Spinal cord (tissue), 10 donors: Measurements from ENCODE around the gene RAB11FIP5. TPM values are rescaled to one million over a fixed set of nuclear protein-coding genes. Genes with fewer than 3 reads are reported as not detected.
A peak's percentile ranks its signal among the peaks of the same experiment; 100 is the strongest.
"Not testable (repeated sequence)": the region's sequence is repeated elsewhere in the genome, so short reads cannot be mapped to it uniquely, and the experiment has no call there.

Experiments used
- DNase-seq, 6 donors: peaks; one replicate each; pipeline versions ENCODE4 v3.0.0 to v3.0.0-alpha.2; 2013 to 2015; ENCODE audit warnings: low spot score in 6 of 6, low read depth in 4 of 6
- H3K27ac ChIP-seq: one replicate; pipeline ENCODE4 v1.5.1; 2013; ENCODE audit warnings: low read depth, low read length, control low read depth
- H3K27me3 ChIP-seq: one replicate; pipeline ENCODE4 v1.6.1; 2013; ENCODE audit warnings: low read length; ENCODE audit not compliant: control insufficient read depth, insufficient read depth
- H3K36me3 ChIP-seq: one replicate; pipeline ENCODE4 v1.6.1; 2013; ENCODE audit warnings: low read length; ENCODE audit not compliant: control insufficient read depth, insufficient read depth
- H3K4me1 ChIP-seq: one replicate; pipeline ENCODE4 v1.6.1; 2013; ENCODE audit warnings: low read length; ENCODE audit not compliant: control insufficient read depth, insufficient read depth
- H3K4me3 ChIP-seq: one replicate; pipeline ENCODE4 v1.5.1; 2013; ENCODE audit warnings: low read depth, low read length, control low read depth
- H3K9me3 ChIP-seq: one replicate; pipeline ENCODE4 v1.6.1; 2013; ENCODE audit warnings: low read length; ENCODE audit not compliant: control insufficient read depth, insufficient read depth
- WGBS: methylation state at CpG from one replicate; pipeline ENCODE4 v1.1.5; 2013; ENCODE audit warnings: missing lambda C conversion rate; ENCODE audit not compliant: insufficient coverage; 5-methylcytosine and 5-hydroxymethylcytosine counted together
- polyA plus RNA-seq, 2 donors: library from polyadenylated mRNA; unstranded; fragments of 120-200 nt; gene quantifications; one replicate each; pipeline ENCODE4 v1.2.1, GENCODE V29; 2013; ENCODE audit not compliant: insufficient read length in 2 of 2
- total RNA-seq, 2 donors: library from RNA; depleted of rRNA in 1 of 2; stranded (reverse); fragments of 120-200 nt in 1 of 2; fragments of >200 nt in 1 of 2; gene quantifications; one replicate each; pipeline versions ENCODE4 v1.2.3 to v1.2.4, GENCODE V29; 2013 to 2014
- donor health status: healthy.

The RAB11FIP5 gene
- total and polyA plus RNA-seq, 4 donors, result 15.8 to 23.6 (median 18.8) TPM

DNA sequence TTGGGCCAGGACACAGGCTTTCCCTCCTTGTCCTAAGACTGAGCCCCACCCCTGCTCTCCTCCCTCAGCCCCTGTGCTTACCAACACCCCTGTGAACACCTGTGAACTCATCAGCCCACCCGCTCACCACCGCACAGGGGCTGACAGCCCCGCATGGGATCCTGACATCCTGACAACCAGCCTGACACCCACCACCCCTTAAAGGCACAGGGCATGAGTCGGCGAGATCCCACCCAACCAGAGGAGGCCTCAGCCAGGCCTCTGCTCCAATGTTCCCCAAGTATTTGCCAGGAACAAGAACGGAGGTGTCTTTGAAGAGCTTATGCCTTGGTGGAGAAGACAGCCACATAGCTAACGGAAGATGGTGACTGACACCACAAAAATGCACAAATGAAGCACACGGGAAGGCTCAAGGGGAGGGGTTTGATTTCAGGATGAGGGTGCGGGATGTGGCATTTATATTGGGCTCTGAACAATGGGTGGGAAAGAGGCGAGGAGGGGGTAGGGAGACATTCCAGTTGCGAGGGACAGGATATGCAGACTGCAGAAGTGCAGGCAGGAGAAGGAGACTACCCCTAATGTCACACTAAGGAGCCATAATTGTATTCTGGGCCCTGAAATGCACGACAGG lies 11.0 kb downstream of the RAB11FIP5 start:
- peaks cover 4% of the 10 kb centered on the region for H3K36me3 ChIP-seq
- H3K9me3 ChIP-seq, result no peaks in the 10 kb centered on the region
- H3K4me1 ChIP-seq, result peaks cover 5% of the 10 kb centered on the region
- 88% methylated on average over 10 of the region's 12 CpGs for WGBS
- DNase-seq, result no peak
- H3K27me3 ChIP-seq, result no peaks in the 10 kb centered on the region
- H3K27ac ChIP-seq, result no peak overlapping the region
- no peak overlapping the region for H3K4me3 ChIP-seq

DNA sequence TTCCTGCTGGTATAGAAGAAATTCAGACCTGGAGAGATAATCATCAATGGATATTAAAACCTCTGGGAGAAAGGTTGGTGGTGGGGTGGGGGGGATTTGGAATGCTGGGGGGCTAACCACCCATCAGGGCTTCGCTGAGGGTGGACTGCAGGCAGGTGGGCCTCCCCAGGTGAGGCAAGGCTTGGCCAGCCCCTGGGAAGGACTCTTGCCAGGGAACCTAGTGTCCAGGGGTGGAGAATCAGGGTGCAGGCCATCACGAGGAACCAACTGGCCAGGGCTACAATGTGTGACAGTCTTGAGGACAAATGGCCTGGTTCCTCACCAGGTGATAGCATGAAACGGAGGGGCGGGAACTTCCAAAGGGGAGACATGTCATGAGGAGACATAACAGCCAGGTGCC lies 11.8 kb downstream of the RAB11FIP5 start:
- WGBS, result 85% methylated on average over 4 of the region's 4 CpGs

DNA sequence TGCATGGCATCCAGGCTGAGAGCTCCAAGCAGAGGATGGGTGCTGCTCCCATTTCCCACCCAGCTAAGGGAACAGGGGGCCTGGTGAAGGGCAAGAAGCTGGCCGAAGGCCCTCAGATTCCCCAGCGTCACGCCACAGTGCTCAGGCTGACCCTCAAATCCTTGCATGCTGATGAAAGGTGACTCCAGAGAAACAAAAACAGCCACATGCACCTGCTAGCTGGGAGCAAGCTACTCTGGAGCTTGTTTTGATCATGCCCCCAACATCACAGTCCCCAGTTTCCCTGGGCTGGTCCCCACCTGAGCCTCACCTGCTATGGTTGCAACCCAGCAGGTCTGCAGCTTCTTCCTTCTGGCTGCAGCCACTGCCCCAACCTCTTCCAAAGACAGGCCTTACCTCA lies 13.3 kb downstream of the RAB11FIP5 start:
- WGBS, result 91% methylated on average over 3 of the region's 3 CpGs
- Histone ChIP-seq H3K4me3 (no peak overlapping the region), H3K9me3 (no peaks in the 10 kb centered on the region), H3K4me1 (peaks cover 5% of the 10 kb centered on the region), H3K36me3 (peaks cover 2% of the 10 kb centered on the region), H3K27me3 (no peaks in the 10 kb centered on the region), H3K27ac (no peak overlapping the region)
- DNase-seq, result no peak

More for the DNA sequence above, 11.8 kb downstream of the RAB11FIP5 start:
- no peak for DNase-seq
- Histone ChIP-seq H3K27ac (no peak overlapping the region), H3K36me3 (peaks cover 2% of the 10 kb centered on the region), H3K27me3 (no peaks in the 10 kb centered on the region), H3K4me3 (no peak overlapping the region), H3K9me3 (no peaks in the 10 kb centered on the region), H3K4me1 (peaks cover 5% of the 10 kb centered on the region)

DNA sequence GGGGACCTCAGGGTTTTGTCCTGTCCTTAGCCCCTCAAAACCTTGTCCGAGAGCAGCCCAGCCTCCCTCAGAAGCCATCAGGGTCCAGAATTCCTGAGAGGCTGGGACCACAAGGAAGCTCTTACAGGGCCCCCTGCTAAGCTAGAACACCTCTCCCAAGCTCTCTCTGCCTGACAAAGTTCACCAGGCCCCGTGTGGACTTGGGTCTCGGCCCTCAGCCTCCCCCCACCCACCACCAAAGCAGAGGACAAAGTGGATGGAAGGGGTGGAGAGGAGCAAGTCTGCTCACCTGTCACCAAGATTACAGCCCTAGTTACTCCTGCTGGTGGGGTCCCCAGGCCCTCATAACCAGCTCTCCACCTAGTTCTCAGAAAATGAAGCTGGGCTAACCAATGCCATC lies 16.8 kb downstream of the RAB11FIP5 start:
- Histone ChIP-seq H3K9me3 (no peaks in the 10 kb centered on the region), H3K27ac (no peak overlapping the region), H3K27me3 (no peaks in the 10 kb centered on the region)

DNA sequence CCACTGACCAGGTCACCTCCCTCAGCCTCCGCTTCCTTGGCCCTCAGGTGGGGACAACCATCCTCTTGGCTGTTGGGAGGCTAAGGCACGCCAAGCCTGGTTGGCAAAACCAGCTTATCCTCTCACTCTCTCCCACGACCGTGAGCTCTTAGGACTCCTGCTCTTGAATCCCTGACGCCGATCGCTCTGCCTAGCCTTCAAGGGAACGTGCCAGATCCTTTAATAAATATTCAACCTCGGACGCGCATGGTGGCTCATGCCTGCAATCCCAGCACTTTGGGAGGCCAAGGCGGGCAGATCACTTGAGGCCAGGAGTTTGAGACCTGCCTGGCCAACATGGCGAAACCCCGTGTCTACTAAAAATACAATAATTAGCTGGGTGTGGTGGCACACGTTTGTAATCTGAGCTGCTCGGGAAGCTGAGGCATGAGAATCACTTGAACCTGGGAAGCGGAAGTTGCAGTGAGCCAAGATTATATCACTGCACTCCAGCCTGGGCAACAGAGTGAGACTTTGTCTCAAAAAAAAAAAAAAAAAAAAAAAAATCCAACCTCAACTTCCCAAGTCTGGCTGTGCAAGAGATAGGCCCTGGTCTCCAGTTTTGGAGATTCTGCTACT lies 19.0 kb downstream of the RAB11FIP5 start:
- H3K4me1 ChIP-seq, result peaks cover 23% of the 10 kb centered on the region
- 91% methylated on average over 12 of the region's 17 CpGs for WGBS
- not testable (repeated sequence) for H3K27ac ChIP-seq

More for the DNA sequence above, 16.8 kb downstream of the RAB11FIP5 start:
- Histone ChIP-seq H3K4me3 (no peak overlapping the region), H3K4me1 (peaks cover 20% of the 10 kb centered on the region), H3K36me3 (peaks cover under 1% of the 10 kb centered on the region)
- DNase-seq, result no peak
- 100% methylated on average over 1 of the region's 3 CpGs for WGBS

DNA sequence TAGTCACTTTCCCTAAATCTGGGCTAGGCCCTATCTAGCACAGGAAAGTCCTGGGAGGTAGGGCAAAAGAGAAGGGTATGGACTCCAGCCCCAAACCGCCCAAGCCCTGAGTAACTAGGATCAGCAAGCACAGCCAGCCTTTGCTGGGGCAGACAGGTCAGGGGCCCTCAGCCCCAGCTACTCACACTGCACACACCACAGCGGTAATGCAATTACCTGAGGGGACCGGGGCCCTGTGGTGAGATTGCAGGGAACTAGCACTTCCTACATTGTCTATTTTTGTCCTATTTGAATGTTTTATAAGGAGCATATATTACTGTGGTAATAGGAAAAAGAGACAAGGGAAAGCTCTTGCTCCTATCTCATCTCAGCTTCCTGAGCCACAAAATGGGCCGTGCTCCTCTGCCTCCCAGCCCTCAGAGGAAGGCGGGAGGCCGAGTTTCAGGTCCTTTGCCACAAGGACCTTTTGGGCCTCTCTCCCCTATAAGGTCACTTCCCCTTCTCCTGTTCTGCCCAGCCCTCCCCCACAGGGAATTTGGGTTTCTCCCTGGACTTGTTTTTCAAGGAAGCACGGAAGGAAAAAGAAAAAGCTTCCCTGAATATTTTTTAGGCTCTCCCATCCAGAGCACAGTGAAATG lies 20.5 kb downstream of the RAB11FIP5 start:
- H3K27ac ChIP-seq, result no peak overlapping the region
- no peaks in the 10 kb centered on the region for H3K27me3 ChIP-seq
- peaks cover 23% of the 10 kb centered on the region for H3K4me1 ChIP-seq
- H3K36me3 ChIP-seq, result peaks cover 21% of the 10 kb centered on the region
- H3K9me3 ChIP-seq, result no peaks in the 10 kb centered on the region
- WGBS, result 64% methylated on average over 4 of the region's 7 CpGs
- DNase-seq, result no peak
- H3K4me3 ChIP-seq, result no peak overlapping the region

More for the DNA sequence above, 19.0 kb downstream of the RAB11FIP5 start:
- not testable (repeated sequence) for H3K36me3 ChIP-seq, H3K4me3 ChIP-seq, DNase-seq, H3K9me3 ChIP-seq, H3K27me3 ChIP-seq

DNA sequence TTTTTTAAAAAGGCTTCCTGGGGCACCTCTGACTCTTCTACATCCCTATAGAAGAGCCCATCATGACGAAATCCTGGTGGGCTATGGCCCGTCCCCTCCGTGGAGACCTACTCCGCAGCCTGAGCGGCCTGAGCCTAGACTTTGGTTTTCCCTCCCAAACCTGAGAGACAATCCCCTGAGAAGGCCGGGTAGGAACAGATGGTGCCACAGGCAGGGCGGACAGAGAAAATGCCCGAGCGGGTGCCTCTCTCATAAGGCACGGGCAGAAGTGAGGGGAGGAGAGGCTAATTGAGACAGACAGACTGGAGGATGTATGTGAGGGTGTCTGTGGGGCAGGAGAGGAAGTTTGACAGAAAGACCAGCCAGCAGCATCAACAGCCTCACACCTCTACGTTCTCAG lies 21.1 kb downstream of the RAB11FIP5 start:
- DNase-seq, result no peak
- 91% methylated on average over 10 of the region's 11 CpGs for WGBS
- Histone ChIP-seq H3K4me1 (peaks cover 23% of the 10 kb centered on the region), H3K36me3 (peaks cover 27% of the 10 kb centered on the region), H3K4me3 (no peak overlapping the region), H3K9me3 (no peaks in the 10 kb centered on the region), H3K27me3 (no peaks in the 10 kb centered on the region), H3K27ac (no peak overlapping the region)

DNA sequence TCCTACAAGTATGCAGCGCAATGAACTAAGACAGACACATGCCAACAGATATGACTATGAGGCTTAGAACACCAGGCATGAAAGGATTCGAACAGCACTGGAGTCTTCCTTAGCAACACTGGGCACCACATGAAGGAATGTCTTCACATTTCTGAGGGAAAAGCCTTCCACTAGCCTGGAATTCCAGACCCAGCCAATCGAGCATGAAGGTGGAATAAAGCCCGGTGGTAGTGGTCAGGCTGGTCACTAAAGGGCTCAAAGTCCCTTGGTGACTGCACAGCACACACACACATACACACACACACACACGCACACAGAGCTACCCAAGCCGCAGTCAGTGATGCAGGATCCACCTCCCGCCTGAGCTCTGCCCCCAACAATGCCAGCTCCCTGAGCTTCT lies 21.6 kb downstream of the RAB11FIP5 start:
- Histone ChIP-seq H3K4me3 (no peak overlapping the region), H3K27ac (no peak overlapping the region), H3K9me3 (no peaks in the 10 kb centered on the region), H3K27me3 (no peaks in the 10 kb centered on the region), H3K36me3 (peaks cover 31% of the 10 kb centered on the region), H3K4me1 (peaks cover 23% of the 10 kb centered on the region)
- DNase-seq, result peak in 1 of 6 donors; percentile 24
- WGBS, result 72% methylated on average over 2 of the region's 7 CpGs

DNA sequence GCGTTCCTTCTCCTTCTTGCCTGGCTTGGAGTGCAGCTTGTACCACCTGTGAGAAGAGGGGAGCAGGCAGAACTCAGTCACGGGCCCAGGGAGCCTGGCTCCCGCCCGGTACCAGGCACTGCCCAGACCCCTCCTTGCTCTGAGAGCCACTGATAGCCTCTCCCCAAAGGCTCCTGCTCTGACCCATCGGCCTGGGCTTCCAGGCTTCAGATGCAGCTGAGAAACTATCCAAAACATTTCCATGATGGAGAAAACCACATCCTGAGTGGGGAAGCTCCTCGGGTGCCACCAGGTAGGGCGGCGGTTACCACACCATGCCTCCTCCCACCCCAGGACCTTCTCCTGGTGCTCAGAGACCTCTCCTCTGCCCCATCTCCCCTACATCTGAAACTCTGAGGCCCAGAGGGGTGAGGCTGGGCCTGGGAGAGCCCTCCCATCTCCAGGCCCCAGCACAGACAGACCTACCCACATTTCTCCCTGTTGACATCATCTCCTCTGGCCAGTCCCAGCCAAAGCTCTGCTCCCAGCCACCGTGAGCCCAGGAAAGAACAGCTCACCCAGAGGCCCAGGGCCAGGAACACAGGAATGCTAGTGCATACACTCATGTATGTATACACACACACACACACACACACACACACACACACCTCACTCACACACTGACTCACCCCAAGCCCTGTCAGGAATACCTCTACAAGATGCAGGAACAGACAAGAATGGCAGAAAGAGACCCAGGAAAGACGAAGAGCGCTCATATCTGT lies 23.3 kb downstream of the RAB11FIP5 start:
- Histone ChIP-seq H3K27ac (no peak overlapping the region), H3K36me3 (peaks cover 37% of the 10 kb centered on the region), H3K9me3 (no peaks in the 10 kb centered on the region), H3K27me3 (no peaks in the 10 kb centered on the region), H3K4me1 (peaks cover 35% of the 10 kb centered on the region), H3K4me3 (no peak overlapping the region)
- DNase-seq, result peak in 1 of 6 donors; percentile 32
- WGBS, result 90% methylated on average over 10 of the region's 11 CpGs
